Activated naive CD8-positive, alpha-beta T cell treated with anti-CD3 and anti-CD28 coated beads, Interleukin-2, amount 50 U/mL, for 16 hours (primary cell): ENCODE results near the gene IMMP2L.

Experiments used
- DNase-seq: peaks from one replicate; pipeline ENCODE4 v3.0.0-alpha.2; 2020; ENCODE audit warnings: low read depth, low spot score

The IMMP2L gene

GRCh38 chr7:111393011-111393754, 169.1 kb downstream of the IMMP2L start:
- DNase-seq, result no peak

GRCh38 chr7:111392294-111392693, 170.0 kb downstream of the IMMP2L start:
- no peak for DNase-seq

- no peak for DNase-seq
Observed at GRCh38 chr7:111390000-111390399, 172.3 kb downstream of the IMMP2L start.

- no peak for DNase-seq
Observed at GRCh38 chr7:111388912-111389311, 173.4 kb downstream of the IMMP2L start.

GRCh38 chr7:111388016-111388415, 174.3 kb downstream of the IMMP2L start:
- DNase-seq, result no peak

- DNase-seq, result no peak
Observed at GRCh38 chr7:111384065-111384891, 178.0 kb downstream of the IMMP2L start.

GRCh38 chr7:111383133-111383532, 179.2 kb downstream of the IMMP2L start:
- DNase-seq, result no peak

- DNase-seq, result no peak
Observed at GRCh38 chr7:111381590-111381989, 180.7 kb downstream of the IMMP2L start.

GRCh38 chr7:111380945-111381344, 181.3 kb downstream of the IMMP2L start:
- no peak for DNase-seq

- DNase-seq, result no peak
Observed at GRCh38 chr7:111374027-111374426, 188.3 kb downstream of the IMMP2L start.

- DNase-seq, result no peak
Observed at GRCh38 chr7:111371437-111371836, 190.9 kb downstream of the IMMP2L start.

GRCh38 chr7:111370002-111370401, 192.3 kb downstream of the IMMP2L start:
- no peak for DNase-seq

- DNase-seq, result no peak
Observed at GRCh38 chr7:111368381-111369065, 193.8 kb downstream of the IMMP2L start.

- DNase-seq, result no peak
Observed at GRCh38 chr7:111364413-111364812, 197.9 kb downstream of the IMMP2L start.

GRCh38 chr7:111363099-111363498, 199.2 kb downstream of the IMMP2L start:
- DNase-seq, result no peak

GRCh38 chr7:111362506-111363054, 199.7 kb downstream of the IMMP2L start:
- DNase-seq, result no peak

- no peak for DNase-seq
Observed at GRCh38 chr7:111358915-111359314, 203.4 kb downstream of the IMMP2L start.

GRCh38 chr7:111357691-111358090, 204.6 kb downstream of the IMMP2L start:
- DNase-seq, result no peak

GRCh38 chr7:111356941-111357340, 205.4 kb downstream of the IMMP2L start:
- DNase-seq, result no peak

GRCh38 chr7:111352319-111352718, 210.0 kb downstream of the IMMP2L start:
- DNase-seq, result no peak

- no peak for DNase-seq
Observed at GRCh38 chr7:111346219-111346618, 216.1 kb downstream of the IMMP2L start.

- DNase-seq, result no peak
Observed at GRCh38 chr7:111343017-111343416, 219.3 kb downstream of the IMMP2L start.
